ENCODE measurements around the gene FHL2. TPM values are rescaled to one million over a fixed set of nuclear protein-coding genes. Genes with fewer than 3 reads are reported as not detected.

The FHL2 gene
- total RNA-seq, 1 experiment from 2014 or later = 21.1 TPM

- TF ChIP-seq ERG (CRISPR knock-in tag; IDR thresholded peaks at IDR 0.05) (no peak), ZMAT4 (CRISPR knock-in tag; IDR thresholded peaks at IDR 0.05) (no peak), ZNF425 (CRISPR knock-in tag; conservative IDR thresholded peaks at IDR 0.05) (no peak), RELA (CRISPR knock-in tag; IDR thresholded peaks at IDR 0.05; ENCODE audit: borderline replicate concordance) (no peak), E2F5 (CRISPR knock-in tag; IDR thresholded peaks at IDR 0.05) (no peak), SP1 (CRISPR knock-in tag; conservative IDR thresholded peaks at IDR 0.05) (no peak)
Measured at GRCh38 chr2:105427485-105427884, 28.6 kb upstream of the FHL2 start (continued).

GRCh38 chr2:105426626-105427292 is 27.9 kb upstream of the FHL2 start:
- H3K27me3 Mint-ChIP-seq (ENCODE audit: low read depth) = no peaks in the 10 kb centered on the region; the same call in 1 of the 2 replicates
- no peak overlapping the region for H3K27ac Mint-ChIP-seq
- peaks cover 30% of the 10 kb centered on the region for H3K4me1 Mint-ChIP-seq
- TF ChIP-seq ZNF121 (CRISPR knock-in tag; IDR thresholded peaks at IDR 0.05) (no peak), PRDM15 (CRISPR knock-in tag; IDR thresholded peaks at IDR 0.05) (no peak), NR1H2 (CRISPR knock-in tag; IDR thresholded peaks at IDR 0.05) (no peak), JAZF1 (CRISPR knock-in tag; IDR thresholded peaks at IDR 0.05) (no peak), FOXK1 (CRISPR knock-in tag; IDR thresholded peaks at IDR 0.05) (no peak), ZNF219 (CRISPR knock-in tag; IDR thresholded peaks at IDR 0.05; ENCODE audit: borderline replicate concordance) (no peak), RELA (CRISPR knock-in tag; IDR thresholded peaks at IDR 0.05; ENCODE audit: borderline replicate concordance) (no peak), E2F4 (CRISPR knock-in tag; IDR thresholded peaks at IDR 0.05; ENCODE audit: borderline replicate concordance, low read depth) (no peak), CREM (CRISPR knock-in tag; IDR thresholded peaks at IDR 0.05) (no peak), HMGXB4 (CRISPR knock-in tag; IDR thresholded peaks at IDR 0.05) (no peak)
- H3K36me3 Mint-ChIP-seq = no peaks in the 10 kb centered on the region
- ATAC-seq = peak; percentile 53
- H3K9me3 Mint-ChIP-seq = peaks cover 17% of the 10 kb centered on the region
- POLR2A ChIA-PET = no interaction called here
- DNase-seq (ENCODE audit: low spot score) = no peak
- CTCF ChIA-PET = no interaction called here
- H3K4me3 Mint-ChIP-seq = no peak overlapping the region

Data from WTC11 (cell line).